ENCODE data around the gene ECHDC3.
"Not testable (repeated sequence)": the region's sequence is repeated elsewhere in the genome, so short reads cannot be mapped to it uniquely, and the experiment has no call there.

ECHDC3 gene

DNA sequence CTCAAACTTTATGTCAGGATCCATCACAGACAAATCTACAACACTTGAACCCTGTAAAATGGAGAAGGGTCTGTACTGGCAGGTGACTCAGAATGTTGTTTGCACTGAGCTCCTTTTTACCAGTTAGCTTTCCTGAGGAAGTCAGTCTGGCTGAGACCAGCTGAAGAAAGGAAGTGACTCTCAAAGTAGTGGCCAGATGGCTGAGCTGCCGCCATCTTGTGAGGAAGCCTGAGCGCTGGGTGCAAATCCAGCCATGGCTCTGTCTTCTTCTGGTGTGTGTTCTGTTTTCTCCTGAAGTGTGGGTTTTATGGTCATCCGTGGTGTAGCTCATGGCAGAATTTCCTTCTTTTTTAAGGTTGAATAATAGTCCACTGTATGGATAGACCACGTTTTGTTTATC, 25.5 kb upstream of the ECHDC3 start:
- no peak for DNase-seq (ENCODE audit: low read depth in 2 of 2)

DNA sequence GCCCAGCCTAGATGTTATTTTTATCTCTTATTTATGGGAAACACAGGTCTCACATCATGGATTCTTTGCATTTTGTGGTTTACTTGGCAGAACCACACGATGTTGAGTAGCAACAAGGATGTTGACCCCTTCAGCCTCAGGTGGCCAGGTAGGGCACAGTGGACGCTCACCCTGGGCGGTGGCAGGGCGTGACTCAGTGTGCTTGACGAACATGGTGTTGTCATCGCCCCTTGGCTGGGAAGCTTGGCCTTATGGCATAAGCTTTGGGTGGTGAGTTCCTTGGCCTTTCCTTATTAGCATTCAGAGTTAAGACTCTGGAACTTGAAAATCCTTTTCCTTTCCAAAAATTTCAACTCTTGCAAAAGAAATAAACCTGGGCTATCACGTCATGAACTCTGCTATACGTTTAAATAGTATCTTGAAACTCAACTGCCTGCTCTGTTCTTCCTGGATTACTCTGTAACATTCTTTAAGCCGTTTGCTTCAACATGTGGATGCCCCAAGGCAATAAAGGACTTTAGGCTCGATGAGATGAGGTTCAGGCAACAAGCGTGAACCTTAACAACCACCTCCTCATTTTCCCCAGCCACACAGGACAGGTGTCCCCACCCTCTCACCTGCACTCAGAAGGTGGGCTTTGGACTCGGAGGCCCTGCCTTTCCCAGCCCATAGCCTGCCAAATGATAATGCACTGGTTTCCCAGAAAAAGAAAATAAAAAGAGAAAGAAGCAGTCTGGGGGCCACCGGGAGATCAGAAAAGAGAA, 22.5 kb upstream of the ECHDC3 start:
- no peak for DNase-seq (ENCODE audit: low read depth in 2 of 2)

DNA sequence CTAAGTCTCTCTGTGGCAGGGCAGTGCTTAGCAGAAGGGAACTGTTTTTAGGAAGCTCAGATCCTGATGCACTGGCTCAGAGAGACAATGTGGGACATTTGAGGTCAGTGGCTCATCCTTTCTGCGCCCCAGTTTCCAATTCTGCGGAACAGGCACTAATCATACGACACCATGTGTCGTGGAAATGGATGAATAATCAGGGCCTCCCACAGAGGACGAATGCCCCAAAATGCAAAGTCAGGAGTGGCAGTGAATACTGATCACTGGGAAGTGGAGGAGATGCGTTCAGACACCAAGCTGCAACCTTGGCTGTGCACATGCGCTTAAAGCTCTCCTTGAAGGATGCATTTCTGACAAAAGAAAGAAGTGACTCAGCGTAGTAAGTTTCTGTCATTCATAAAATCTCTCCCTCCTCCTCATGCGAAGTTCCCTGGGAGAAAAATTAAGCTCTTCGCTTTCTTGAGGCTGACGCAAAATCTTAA, 21.9 kb upstream of the ECHDC3 start:
- DNase-seq (ENCODE audit: low read depth in 2 of 2), result no peak

DNA sequence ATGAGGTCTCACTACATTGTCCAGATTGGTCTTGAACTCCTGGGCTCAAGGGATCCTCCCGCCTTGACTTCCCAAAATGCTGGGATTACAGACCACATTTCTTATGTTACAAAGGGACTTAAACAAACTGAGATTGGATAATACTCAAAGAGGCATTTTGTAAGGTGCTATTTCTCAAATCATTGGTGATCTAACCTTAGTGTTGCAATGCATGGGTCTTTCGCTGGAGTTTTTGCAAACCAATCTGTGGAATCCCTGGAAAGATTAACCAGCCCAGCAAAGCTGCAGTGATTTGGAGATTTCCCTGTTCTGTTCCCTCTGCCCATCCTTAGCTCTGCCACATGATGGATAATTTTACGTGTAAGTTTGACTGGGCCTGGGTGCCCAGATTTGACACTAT, 20.4 kb upstream of the ECHDC3 start:
- DNase-seq (ENCODE audit: low read depth in 2 of 2), result no peak

DNA sequence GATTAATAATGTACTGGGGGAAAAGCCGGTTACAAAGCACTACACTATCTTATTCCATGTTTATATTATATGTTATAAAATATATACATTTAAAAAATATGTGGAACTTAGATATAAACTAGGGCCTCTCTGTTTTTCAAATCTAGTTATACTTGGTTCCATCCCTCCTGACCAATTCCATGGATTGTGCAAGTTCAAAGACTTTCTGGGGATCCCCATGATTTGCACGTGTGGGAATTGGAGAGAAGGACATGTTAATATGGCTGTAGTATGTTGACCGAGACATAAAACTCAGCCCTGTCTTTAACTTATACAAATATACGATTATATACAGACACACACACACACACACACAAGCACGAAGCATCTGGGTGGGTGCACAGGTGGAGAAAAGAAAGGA, 18.8 kb upstream of the ECHDC3 start:
- no peak for DNase-seq (ENCODE audit: low read depth in 2 of 2)

DNA sequence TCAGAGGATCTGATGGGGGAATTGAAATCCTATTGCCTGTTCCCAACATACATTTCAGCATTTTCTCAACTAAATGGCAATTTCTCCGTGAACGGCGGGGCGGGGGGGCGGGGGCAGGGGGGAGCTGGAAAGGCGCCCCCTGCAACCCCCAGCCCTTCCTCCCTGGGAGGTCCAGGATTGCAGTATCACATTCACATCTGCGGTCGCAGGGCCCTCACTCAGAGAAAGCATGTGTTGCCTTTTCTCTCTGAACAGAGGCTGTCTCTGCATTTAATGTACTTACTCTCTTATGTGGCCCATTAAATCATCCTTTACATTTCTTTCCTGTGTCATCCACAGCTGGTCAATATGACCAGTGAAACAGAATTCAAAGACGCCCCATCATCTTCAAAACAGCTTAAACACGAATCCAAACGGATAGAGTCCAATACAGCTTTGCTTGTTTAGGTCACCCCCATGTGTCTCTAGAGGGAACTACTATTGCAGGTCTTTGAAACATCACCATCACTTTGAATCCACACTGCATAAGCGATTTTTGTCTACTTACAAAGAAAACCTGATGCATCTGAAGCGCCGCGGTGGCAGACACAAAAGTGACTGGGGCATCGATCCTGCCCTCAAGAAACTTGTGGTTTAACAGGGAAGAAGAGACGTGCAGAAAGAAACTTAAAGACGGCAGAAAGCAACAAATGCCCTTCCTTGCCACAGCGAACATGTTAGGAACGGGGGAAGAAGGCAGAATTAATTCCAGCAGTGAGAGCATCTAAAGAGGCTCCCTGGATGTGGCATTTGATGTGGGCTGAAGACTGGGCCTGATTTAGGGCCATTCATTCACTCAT, 17.0 kb upstream of the ECHDC3 start:
- DNase-seq (ENCODE audit: low read depth in 2 of 2), result no peak

DNA sequence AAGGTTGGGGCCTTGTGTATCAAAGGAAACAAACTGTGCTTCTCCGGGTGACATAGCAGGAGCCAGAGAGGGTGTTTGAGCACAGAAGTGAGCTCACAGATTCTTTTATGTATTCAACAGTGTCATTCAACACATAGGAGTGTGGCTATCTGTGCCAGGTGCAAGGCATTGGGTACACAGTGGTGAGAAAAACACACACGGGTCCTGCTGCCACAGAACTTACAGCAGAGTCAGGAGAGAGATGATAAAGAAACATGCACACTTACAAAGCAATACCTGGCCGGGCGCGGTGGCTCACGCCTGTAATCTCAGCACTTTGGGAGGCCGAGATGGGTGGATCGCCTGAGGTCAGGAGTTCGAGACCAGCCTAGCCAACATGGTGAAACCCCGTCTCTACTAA, 16.3 kb upstream of the ECHDC3 start:
- DNase-seq (ENCODE audit: low read depth in 2 of 2), result no peak

DNA sequence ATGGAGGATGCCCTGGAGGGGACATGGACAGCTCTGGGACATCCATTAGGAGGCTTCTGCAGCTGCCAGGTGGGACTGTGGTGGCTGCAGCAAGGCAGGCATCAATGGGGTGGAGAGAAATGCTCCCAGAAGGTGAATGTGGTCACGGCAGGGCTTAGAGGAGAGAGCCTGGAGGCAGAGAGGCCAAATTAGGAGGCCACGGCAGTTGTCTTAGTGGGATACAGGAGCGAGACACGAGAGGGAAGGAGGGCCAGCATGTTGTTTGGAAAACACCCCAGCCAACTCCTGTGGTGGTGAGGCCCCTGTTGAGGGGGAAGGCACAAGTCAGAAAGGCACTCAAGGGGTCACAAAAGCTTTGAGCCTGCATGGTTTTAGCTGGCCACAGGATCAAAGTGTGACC, 14.6 kb upstream of the ECHDC3 start:
- DNase-seq (ENCODE audit: low read depth in 2 of 2), result no peak

DNA sequence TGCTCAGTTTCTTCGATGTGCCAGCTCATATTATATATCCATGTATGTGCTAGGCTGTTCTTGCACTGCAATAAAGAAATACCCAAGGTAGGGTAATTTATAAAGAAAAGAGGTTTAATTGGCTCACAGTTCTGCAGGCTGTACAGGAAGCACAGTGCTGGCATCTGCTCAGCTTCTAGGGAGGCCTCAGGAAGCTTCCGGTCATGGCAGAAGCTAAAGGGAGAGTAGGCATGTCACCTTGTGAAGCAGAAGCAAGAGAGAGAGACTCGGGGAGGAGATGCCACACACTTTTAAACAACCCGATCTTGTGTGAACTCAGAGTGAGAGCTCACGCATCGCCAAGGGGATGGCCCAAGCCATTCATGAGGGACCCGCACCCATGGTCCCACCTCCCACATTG, 13.8 kb upstream of the ECHDC3 start:
- no peak for DNase-seq (ENCODE audit: low read depth in 2 of 2)

DNA sequence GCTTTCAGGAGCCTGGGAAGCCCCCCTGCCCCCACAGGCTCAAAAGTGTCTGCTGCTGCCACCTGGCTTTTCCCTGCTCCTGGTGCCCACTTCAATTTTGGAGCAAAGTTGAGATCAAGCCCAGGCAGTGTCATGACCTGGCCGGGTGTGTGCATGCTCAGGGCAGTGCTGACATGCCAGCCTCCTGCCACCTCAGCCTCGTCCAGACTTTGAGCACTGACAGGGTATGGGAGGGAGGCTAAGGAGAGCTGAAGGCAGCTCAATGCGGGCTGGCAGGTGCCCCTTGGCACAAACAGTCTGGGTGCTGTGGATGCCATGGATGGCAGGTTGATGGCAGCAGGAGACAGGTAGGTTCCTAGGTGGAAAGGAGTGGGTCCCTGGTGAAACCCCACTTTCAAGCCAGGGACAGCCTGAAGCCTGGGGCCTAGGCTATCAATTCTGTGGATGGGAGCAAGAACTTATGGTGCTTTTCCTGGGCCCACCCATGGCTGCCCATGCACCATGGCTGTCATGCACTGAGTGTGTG, 12.3 kb upstream of the ECHDC3 start:
- no peak for DNase-seq (ENCODE audit: low read depth in 2 of 2)

DNA sequence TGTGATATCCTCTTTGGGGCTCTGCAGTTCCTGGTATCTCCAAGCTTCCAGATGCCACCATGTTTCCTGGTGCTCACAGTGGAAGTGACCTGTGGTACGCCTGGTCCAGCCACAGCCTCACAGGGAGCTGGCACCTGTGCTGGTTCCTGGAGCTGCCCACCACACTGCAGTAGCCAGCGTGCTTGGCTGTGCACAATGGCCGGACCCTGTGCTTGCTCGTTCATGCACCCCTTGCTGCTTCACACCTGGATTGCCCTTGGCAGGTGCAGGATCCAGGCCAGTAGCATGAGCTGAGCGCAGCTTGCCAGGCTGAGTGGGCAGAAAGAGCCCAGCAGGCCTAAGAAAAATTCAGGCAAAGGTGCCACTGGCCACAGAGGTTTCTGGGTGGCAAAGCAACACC, 11.4 kb upstream of the ECHDC3 start:
- no peak for DNase-seq (ENCODE audit: low read depth in 2 of 2)

DNA sequence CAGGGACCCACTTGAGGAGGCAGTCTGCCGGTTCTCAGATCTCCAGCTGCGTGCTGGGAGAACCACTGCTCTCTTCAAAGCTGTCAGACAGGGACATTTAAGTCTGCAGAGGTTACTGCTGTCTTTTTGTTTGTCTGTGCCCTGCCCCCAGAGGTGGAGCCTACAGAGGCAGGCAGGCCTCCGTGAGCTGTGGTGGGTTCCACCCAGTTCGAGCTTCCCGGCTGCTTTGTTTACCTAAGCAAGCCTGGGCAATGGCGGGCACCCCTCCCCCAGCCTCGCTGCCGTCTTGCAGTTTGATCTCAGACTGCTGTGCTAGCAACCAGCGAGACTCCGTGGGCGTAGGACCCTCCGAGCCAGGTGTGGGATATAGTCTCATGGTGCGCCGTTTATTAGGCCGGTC, 5.4 kb upstream of the ECHDC3 start:
- DNase-seq (ENCODE audit: low read depth in 2 of 2), result not testable (repeated sequence)

DNA sequence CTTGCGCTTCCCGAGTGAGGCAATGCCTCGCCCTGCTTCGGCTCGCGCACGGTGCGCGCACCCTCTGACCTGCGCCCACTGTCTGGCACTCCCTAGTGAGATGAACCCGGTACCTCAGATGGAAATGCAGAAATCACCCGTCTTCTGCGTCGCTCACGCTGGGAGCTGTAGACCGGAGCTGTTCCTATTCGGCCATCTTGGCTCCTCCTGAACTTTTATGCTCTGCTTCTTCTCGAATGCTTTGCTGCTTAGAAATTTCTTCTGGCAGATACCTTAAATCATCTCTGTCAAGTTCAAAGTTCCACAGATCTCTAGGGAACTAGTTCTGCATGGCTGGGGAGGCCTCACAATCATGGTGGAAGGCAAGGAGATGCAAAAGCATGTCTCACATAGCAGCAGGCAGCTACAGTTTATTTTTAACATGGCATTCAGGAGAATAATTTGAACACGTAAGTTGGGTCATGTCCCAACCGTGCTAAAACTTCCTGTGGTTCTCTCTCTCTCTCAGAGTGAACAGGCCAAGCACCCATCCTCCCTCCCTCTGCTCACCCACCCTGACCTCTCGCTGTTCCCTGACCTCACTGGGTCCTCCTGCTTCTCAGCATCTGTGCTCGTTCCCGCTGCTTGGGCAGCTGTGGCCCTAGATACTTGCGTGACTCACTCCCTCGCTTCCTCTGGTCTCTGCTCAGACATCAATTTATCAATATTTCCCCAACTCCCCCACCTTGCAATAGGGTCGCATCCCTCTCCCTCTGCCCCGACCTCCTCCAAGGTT, 4.7 kb upstream of the ECHDC3 start:
- not testable (repeated sequence) for DNase-seq (ENCODE audit: low read depth in 2 of 2)

DNA sequence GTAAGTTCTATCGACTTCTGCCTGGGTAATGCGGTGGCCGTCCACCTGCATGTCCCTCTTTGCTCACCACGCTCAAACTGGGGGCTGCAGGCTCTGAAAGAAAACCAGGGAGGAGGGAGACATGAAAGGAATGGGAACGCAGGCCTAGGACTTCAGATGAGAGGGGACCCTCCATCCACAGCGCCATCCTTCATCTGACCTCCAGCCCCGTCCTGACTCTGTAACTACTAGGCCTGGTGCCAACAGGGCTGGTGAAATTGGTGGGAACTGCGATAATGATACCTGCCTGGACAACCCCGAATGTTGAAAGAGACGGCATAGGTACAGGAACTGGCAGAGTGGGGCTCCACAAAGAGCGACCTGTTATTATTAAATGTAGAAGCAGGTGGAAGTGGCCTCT, 1.3 kb upstream of the ECHDC3 start:
- no peak for DNase-seq (ENCODE audit: low read depth in 2 of 2)

DNA sequence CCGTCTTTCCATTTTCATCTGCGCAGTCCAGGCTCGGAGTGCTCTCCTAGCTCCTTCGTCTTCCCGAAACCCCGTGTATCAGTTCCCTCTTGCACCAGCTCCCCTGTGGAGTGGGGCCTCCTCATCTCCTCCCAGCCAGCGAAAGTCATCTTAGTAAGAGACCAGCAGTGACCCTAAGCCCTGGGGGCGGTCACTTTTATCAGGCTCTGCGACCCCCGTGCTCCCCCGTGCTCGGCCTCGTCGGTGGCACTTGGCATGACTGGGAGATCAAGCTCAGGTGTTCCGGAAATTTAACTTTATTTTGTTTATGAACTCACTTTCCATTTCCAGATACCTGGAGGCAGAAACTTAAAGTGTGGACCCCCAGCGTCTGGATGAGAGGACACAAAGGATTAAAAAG, 574 bp upstream of the ECHDC3 start:
- no peak for DNase-seq (ENCODE audit: low read depth in 2 of 2)

DNA sequence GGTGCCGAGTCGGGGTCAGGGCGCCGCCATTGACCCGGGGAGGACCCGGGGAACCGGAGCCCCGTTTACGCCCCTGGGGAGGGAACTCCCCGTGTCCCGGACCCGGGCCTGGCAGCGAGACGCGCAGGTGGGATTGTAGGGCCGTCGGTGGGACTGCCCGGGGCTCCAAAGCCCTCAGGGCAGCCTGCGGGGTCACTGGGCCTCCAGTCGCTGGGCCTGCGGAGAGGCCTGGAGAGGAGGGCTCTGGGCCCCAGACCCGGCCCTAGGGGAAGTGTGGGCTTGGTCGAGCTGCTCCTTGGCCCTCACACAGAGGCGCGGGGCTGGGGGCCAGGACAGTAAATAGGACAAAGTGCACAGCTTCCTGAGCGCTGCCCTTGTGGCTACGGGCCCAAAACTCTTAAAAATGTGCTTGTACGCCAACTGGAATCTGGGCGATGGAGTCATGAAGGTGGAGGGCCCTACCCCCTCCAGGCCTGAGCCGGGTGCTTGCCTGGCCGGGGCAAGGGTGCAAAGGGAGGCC, 657 bp downstream of the ECHDC3 start:
- DNase-seq (ENCODE audit: low read depth in 2 of 2), result no peak

DNA sequence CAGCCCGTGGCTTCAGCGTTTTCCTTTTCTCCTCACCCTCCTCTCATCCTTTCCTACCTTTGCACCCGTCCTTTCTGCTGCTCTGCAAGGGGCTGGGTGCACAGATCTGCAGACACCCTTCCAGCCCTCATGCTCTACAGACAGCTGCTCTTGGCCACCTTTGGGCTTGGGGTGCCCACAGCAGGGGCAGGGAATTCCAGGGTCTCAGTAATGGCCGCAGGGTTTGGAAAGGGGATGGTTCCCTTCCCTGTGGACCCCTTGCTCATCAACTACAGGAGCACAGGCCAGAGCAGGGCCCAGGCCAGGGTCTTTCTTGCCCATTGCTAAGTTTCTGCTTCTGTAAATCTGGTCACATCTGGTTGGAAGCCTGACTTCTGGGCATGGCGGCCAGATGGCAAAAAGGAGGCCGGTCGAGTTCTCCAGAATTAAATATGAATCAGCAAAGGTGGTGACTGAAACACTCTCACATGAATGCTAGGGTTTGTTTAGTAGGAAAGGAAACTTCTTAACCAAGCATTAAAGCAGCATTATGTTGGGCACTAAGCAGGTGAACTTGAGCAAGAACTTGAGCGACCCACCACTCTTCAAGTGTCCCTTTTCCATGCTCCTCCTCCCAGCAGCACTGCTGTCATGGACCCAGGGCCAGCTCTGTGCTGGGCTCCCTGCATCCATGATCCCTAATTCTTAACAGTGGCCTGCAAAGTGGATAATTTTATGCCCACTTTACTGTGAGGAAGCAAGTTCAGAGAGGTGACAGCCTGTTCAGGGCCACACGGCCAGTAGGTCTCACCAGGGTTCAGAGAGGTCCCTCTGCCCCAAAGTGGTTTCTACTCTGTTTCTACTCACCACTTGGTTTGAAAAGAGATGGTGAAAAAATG, 1.5 kb downstream of the ECHDC3 start:
- no peak for DNase-seq (ENCODE audit: low read depth in 2 of 2)

DNA sequence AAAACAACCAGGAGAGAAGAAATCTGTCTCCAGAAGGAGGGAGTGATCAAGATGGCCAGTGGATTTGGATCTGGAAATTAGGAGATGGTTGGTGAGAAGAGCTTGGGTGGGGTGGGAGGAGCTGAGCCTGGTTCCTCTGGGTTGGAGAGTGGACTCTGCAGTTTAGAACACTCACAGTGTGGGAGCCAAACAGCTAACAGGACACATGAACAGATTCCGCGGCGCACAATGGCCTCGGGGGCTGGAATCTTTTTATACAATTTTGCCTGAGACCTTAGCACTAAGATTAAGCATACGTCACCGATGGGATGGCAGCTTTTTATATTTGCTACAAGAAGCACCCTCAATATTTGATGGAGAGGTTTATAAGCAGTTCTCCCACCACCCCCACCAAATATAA, 2.9 kb downstream of the ECHDC3 start:
- no peak for DNase-seq (ENCODE audit: low read depth in 2 of 2)

DNA sequence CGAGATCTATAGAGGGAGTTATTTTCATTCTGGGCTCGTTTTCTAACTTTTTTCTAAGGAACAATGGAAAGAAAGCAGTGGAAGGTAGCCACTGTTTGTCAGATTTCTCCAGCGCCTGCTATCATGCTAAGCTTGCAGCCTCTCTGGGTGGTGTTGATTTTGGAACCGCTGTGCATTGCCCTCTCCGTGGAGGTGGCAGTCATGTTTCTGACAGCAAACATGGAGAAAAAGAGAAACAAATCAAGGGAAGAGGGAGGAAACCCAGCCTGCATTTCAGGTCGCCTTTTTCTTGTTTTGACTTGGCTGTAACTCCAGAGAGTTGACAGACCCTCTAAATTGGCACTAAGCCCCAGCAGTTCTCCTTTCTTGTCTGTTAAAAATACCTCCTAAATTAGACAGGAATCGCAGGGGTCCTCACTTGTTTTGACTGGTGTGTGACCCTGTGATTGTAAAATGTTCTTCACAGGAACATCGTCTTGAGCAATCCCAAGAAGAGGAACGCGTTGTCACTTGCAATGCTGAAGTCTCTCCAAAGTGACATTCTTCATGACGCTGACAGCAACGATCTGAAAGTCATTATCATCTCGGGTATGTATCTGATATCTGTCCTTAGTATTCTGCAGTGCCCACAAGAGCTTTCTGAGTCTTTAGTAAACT, 4.8 kb downstream of the ECHDC3 start:
- no peak for DNase-seq (ENCODE audit: low read depth in 2 of 2)

DNA sequence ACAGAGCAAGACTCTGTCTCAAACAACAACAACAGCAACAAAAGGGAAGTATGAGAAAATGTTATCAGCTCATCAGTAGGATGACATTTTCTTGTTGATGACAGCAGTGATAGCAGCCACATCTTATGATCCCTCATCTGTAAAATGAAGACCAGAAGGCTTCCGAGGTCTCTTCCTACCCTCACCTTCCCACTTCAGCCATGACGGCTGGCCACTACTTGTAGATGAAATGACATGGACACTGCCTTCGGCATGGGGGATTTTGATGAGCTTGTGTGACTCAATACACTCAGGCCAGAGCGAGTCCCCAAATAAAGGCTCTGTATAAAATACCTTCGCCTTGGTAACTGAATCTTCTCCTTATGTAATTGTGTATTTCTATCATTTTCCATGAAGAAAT, 6.7 kb downstream of the ECHDC3 start:
- no peak for DNase-seq (ENCODE audit: low read depth in 2 of 2)
